ENCODE results near the gene SUCLG2. TPM values are rescaled to one million over a fixed set of nuclear protein-coding genes. Genes with fewer than 3 reads are reported as not detected.

SUCLG2 gene
- total RNA-seq, 1 experiment from 2014 or later = 53.5 TPM

GRCh38 chr3:67593761-67594234, 60.6 kb downstream of the SUCLG2 start:
- CTCF ChIA-PET = no interaction called here
- no peaks in the 10 kb centered on the region for H3K9me3 ChIP-seq
- intact Hi-C loops (cut with micrococcal nuclease; ENCODE audit: unreplicated experiment) = loop anchor here (1.0 kb wide), 1 partner anchor 197 kb away; no protein-coding TSS in a partner anchor
- Mint-ChIP-seq H3K27ac (ENCODE audit: unreplicated experiment) (no peak overlapping the region), H3K36me3 (ENCODE audit: insufficient read depth, unreplicated experiment) (peaks cover 7% of the 10 kb centered on the region), H3K27me3 (ENCODE audit: insufficient read depth, unreplicated experiment) (no peaks in the 10 kb centered on the region), H3K4me1 (ENCODE audit: low read depth, unreplicated experiment) (no peaks in the 10 kb centered on the region), H3K4me3 (ENCODE audit: unreplicated experiment) (no peak overlapping the region), H3K9me3 (ENCODE audit: unreplicated experiment) (no peaks in the 10 kb centered on the region)
- peak; percentile 10 to 26 for DNase-seq
- H3K4me3 ChIP-seq (ENCODE audit: low read depth, low read length) = no peak overlapping the region
- BruUV-seq (replicated peaks) = no TSS peak
- H3K36me3 ChIP-seq (ENCODE audit: control insufficient read depth, insufficient read depth, low read length) = no peaks in the 10 kb centered on the region
- no peak for TF ChIP-seq CTCF (IDR thresholded peaks at IDR 0.05; ENCODE audit: insufficient read depth in 1 of 2, low read depth in 1 of 2, low read length in 1 of 2, severe bottlenecking in 1 of 2, unreplicated experiment in 1 of 2)
- no peaks in the 10 kb centered on the region for H3K4me1 ChIP-seq
- POLR2A ChIA-PET = no interaction called here
- no peaks in the 10 kb centered on the region for H3K27me3 ChIP-seq (replicated peaks; ENCODE audit: control insufficient read depth, insufficient read depth, low read length)

- H3K27me3 Mint-ChIP-seq (ENCODE audit: insufficient read depth, unreplicated experiment) = no peaks in the 10 kb centered on the region
- TF ChIP-seq CTCF (IDR thresholded peaks at IDR 0.05; ENCODE audit: insufficient read depth in 1 of 2, low read depth in 1 of 2, low read length in 1 of 2, severe bottlenecking in 1 of 2, unreplicated experiment in 1 of 2) = no peak
- Histone ChIP-seq H3K9me3 (no peaks in the 10 kb centered on the region), H3K36me3 (ENCODE audit: control insufficient read depth, insufficient read depth, low read length) (no peaks in the 10 kb centered on the region), H3K27me3 (replicated peaks; ENCODE audit: control insufficient read depth, insufficient read depth, low read length) (no peaks in the 10 kb centered on the region), H3K4me1 (no peaks in the 10 kb centered on the region), H3K4me3 (ENCODE audit: low read depth, low read length) (no peak overlapping the region)
- BruUV-seq (replicated peaks) = no TSS peak
- CTCF ChIA-PET = no interaction called here
- H3K4me3 Mint-ChIP-seq (ENCODE audit: unreplicated experiment) = no peak overlapping the region
- no peaks in the 10 kb centered on the region for H3K9me3 Mint-ChIP-seq (ENCODE audit: unreplicated experiment)
- DNase-seq = no peak
- H3K27ac Mint-ChIP-seq (ENCODE audit: unreplicated experiment) = no peak overlapping the region
- POLR2A ChIA-PET = no interaction called here
- intact Hi-C loops (cut with micrococcal nuclease; ENCODE audit: unreplicated experiment) = no loop called here
- H3K36me3 Mint-ChIP-seq (ENCODE audit: insufficient read depth, unreplicated experiment) = peaks cover 7% of the 10 kb centered on the region
- no peaks in the 10 kb centered on the region for H3K4me1 Mint-ChIP-seq (ENCODE audit: low read depth, unreplicated experiment)
These were observed 62.4 kb downstream of the SUCLG2 start for GRCh38 chr3:67592057-67592456.

- Mint-ChIP-seq H3K4me3 (ENCODE audit: unreplicated experiment) (no peak overlapping the region), H3K9me3 (ENCODE audit: unreplicated experiment) (no peaks in the 10 kb centered on the region), H3K4me1 (ENCODE audit: low read depth, unreplicated experiment) (no peaks in the 10 kb centered on the region), H3K27ac (ENCODE audit: unreplicated experiment) (no peak overlapping the region), H3K36me3 (ENCODE audit: insufficient read depth, unreplicated experiment) (peaks cover 7% of the 10 kb centered on the region), H3K27me3 (ENCODE audit: insufficient read depth, unreplicated experiment) (no peaks in the 10 kb centered on the region)
- Histone ChIP-seq H3K4me3 (ENCODE audit: low read depth, low read length) (no peak overlapping the region), H3K27me3 (replicated peaks; ENCODE audit: control insufficient read depth, insufficient read depth, low read length) (no peaks in the 10 kb centered on the region), H3K9me3 (no peaks in the 10 kb centered on the region), H3K36me3 (ENCODE audit: control insufficient read depth, insufficient read depth, low read length) (no peaks in the 10 kb centered on the region), H3K4me1 (no peaks in the 10 kb centered on the region)
- DNase-seq = no peak
- CTCF ChIA-PET = no interaction called here
- no peak for TF ChIP-seq CTCF (IDR thresholded peaks at IDR 0.05; ENCODE audit: insufficient read depth in 1 of 2, low read depth in 1 of 2, low read length in 1 of 2, severe bottlenecking in 1 of 2, unreplicated experiment in 1 of 2)
- BruUV-seq (replicated peaks) = no TSS peak
- POLR2A ChIA-PET = no interaction called here
- intact Hi-C loops (cut with micrococcal nuclease; ENCODE audit: unreplicated experiment) = no loop called here
These were observed 66.6 kb downstream of the SUCLG2 start for GRCh38 chr3:67587811-67588210.

Measured in Caco-2 (cell line).